Putamen (tissue), 1 donor: ENCODE measurements around the gene PRC1.
"Not testable (repeated sequence)": the region's sequence is repeated elsewhere in the genome, so short reads cannot be mapped to it uniquely, and the experiment has no call there.

Source experiments
- DNase-seq: peaks from one replicate; pipeline ENCODE4 v3.0.0-alpha.2; 2016; ENCODE audit warnings: low spot score

The PRC1 gene

GRCh38 chr15:90934256-90934948 lies 59.9 kb downstream of the PRC1 start:
- peak; percentile 87 for DNase-seq

GRCh38 chr15:90933301-90933700 lies 61.0 kb downstream of the PRC1 start:
- no peak for DNase-seq

- DNase-seq: no peak
Measured at GRCh38 chr15:90932660-90932991, 61.7 kb downstream of the PRC1 start.

- DNase-seq: peak; percentile 84
Measured at GRCh38 chr15:90931828-90932659, 62.3 kb downstream of the PRC1 start, which contains the start of gene HDDC3. Gene HDDC3, minus strand, starts transcription at chr15:90932549. Its CDS starts 9 bp downstream, at chr15:90932540.

GRCh38 chr15:90931575-90931827 lies 62.8 kb downstream of the PRC1 start:
- DNase-seq: no peak

- no peak for DNase-seq
Measured at GRCh38 chr15:90930861-90931574, 63.3 kb downstream of the PRC1 start.

- DNase-seq: no peak
Measured at GRCh38 chr15:90929246-90930019, 64.9 kb downstream of the PRC1 start.

- DNase-seq: not testable (repeated sequence)
Measured at GRCh38 chr15:90928106-90928505, 66.2 kb downstream of the PRC1 start.

- DNase-seq: not testable (repeated sequence)
Measured at GRCh38 chr15:90926766-90927165, 67.6 kb downstream of the PRC1 start.

- no peak for DNase-seq
Measured at GRCh38 chr15:90924375-90924774, 70.0 kb downstream of the PRC1 start.

GRCh38 chr15:90922712-90923322 lies 71.5 kb downstream of the PRC1 start:
- not testable (repeated sequence) for DNase-seq

GRCh38 chr15:90921887-90922286 lies 72.4 kb downstream of the PRC1 start:
- no peak for DNase-seq

GRCh38 chr15:90918835-90919234 lies 75.5 kb downstream of the PRC1 start:
- no peak for DNase-seq

GRCh38 chr15:90918034-90918788 lies 76.1 kb downstream of the PRC1 start:
- no peak for DNase-seq

GRCh38 chr15:90917569-90917968 lies 76.8 kb downstream of the PRC1 start:
- no peak for DNase-seq

- DNase-seq: no peak
Measured at GRCh38 chr15:90916461-90916860, 77.9 kb downstream of the PRC1 start.
